Heart left ventricle (tissue), 16 donors: ENCODE measurements around the gene KCNH8. TPM values are rescaled to one million over a fixed set of nuclear protein-coding genes. Genes with fewer than 3 reads are reported as not detected.

ENCODE experiments used
- ATAC-seq, 4 donors: fragments of 200-7000 bp; cut with Tn5 transposase; one replicate each; pipeline ENCODE4 v1.9.1; 2020 to 2022; ENCODE audit warnings: moderate library complexity in 4 of 4, mild to moderate bottlenecking in 3 of 4, moderate number of reproducible peaks in 1 of 4
- DNase-seq, 5 donors: peaks; one replicate each; pipeline ENCODE4 v3.0.0-alpha.2; 2020
- H3K27ac ChIP-seq, 12 donors: fragments of 200-600 bp; sonication (generic) in 4 of 12; one replicate each; pipeline versions ENCODE4 v1.5.0 to v1.8.0; 2016 to 2022; ENCODE audit warnings: mild to moderate bottlenecking in 2 of 12
- H3K27me3 ChIP-seq, 9 donors: fragments of 200-600 bp; sonication (generic) in 2 of 9; one replicate each; pipeline versions ENCODE4 v1.5.1 to v1.8.0; 2016 to 2022; ENCODE audit warnings: mild to moderate bottlenecking in 3 of 9
- H3K36me3 ChIP-seq, 9 donors: fragments of 200-600 bp; sonication (generic) in 2 of 9; one replicate each; pipeline versions ENCODE4 v1.5.0 to v1.8.0; 2018 to 2022; ENCODE audit warnings: mild to moderate bottlenecking in 2 of 9
- H3K4me1 ChIP-seq, 12 donors: fragments of 200-600 bp; sonication (generic) in 4 of 12; one replicate each; pipeline versions ENCODE4 v1.5.0 to v1.8.0; 2016 to 2022; ENCODE audit warnings: mild to moderate bottlenecking in 3 of 12
- H3K4me3 ChIP-seq, 12 donors: fragments of 200-600 bp; sonication (generic) in 4 of 12; one replicate each; pipeline versions ENCODE4 v1.5.0 to v1.8.0; 2017 to 2022; ENCODE audit warnings: mild to moderate bottlenecking in 9 of 12, moderate library complexity in 4 of 12
- H3K9me3 ChIP-seq, 12 donors: fragments of 200-600 bp; sonication (generic) in 4 of 12; one replicate each; pipeline versions ENCODE4 v1.5.0 to v1.8.0; 2016 to 2022; ENCODE audit warnings: mild to moderate bottlenecking in 1 of 12
- POLR2A ChIP-seq, 2 donors: fragments of 450-650 bp; IDR thresholded peaks; one replicate each; pipeline ENCODE4 v1.6.1; 2017; ENCODE audit warnings: antibody characterized with exemption in 2 of 2, mild to moderate bottlenecking in 2 of 2, moderate library complexity in 2 of 2
- WGBS, 4 donors: extraction: QIAGEN DNeasy Blood & Tissue Kit in 2 of 4; methylation state at CpG; one replicate each; pipeline versions ENCODE4 v1.1.5 to v1.1.7; 2013 to 2018; 5-methylcytosine and 5-hydroxymethylcytosine counted together
- intact Hi-C, 10 donors: fragments of 100-400 bp; cut with DNase I; formaldehyde crosslinking; loops; one replicate each; pipeline versions ENCODE4 v1.11.1 to v1.14.2; 2022
- microRNA-seq, 4 donors: library from miRNA; unstranded; fragments of <30 nt; microRNA quantifications; one replicate each; pipeline versions ENCODE4 to v1.2.0, GENCODE V29; 2017 to 2020
- polyA plus RNA-seq, 2 donors: library from polyadenylated mRNA; stranded (reverse); fragments of 200-250 nt; gene quantifications; one replicate each; pipeline ENCODE4 v1.2.3, GENCODE V29; 2013
- total RNA-seq, 9 donors: library from RNA; depleted of rRNA in 2 of 9; stranded (reverse); fragments of >200 nt in 2 of 9; fragmentation: NEBNext Ultra II Directional in 3 of 9; extraction: Animal tissue kit (Norgen Biotek cat#: 25700) in 3 of 9; gene quantifications; one replicate each; pipeline versions ENCODE4 v1.1.0 to v1.2.4, GENCODE V29; 2016 to 2023
- TF ChIP-seq, protein P1 (sequence below), 12 donors: fragments of 200-600 bp; sonication (generic) in 4 of 12; IDR thresholded peaks; one replicate each; pipeline versions ENCODE4 v1.5.0 to v1.8.0; 2018 to 2022; ENCODE audit warnings: antibody characterized with exemption in 12 of 12, mild to moderate bottlenecking in 5 of 12
- donor health status: ischemic (EF 13 %, LVEDD 7.1; RV severe dilation, severe dysfunction).
- donor health status: healthy with polysubstance abuse.
- donor health status: DM: no; HTN: yes; CAD: no.
- donor health status: DM: no; HTN: no; CAD: no.
- donor health status: ischemic (EF 25% LVEDD 6.9; RV normal size, moderate dysfunction).
- donor health status: ischemic (EF 25% LVEDD 5.7; RV mildly dilated, moderate dysfunction).
- donor health status: healthy.
- donor health status: DM: yes; HTN: yes; CAD: no.
- donor health status: ischemic (EF 35%, LVEDD 5.7; RV mildly dilated, moderate dysfunction).
- donor health status: nonischemic (EF 11% LVEDD 7.7; RV severe dilation, severe dysfunction).
- donor health status: DM: yes; HTN: yes; CAD: no.
- donor health status: PGD.
- donor health status: ischemic (EF 29% LVEDD 5.4; RV normal size, mild dysfunction).
- donor health status: nonischemic (EF 23%, LVEDD 6.1; RV moderate dilation, normal function).

The KCNH8 gene
- total and polyA plus RNA-seq, 11 donors: 0.04 to 0.20 (median 0.07) TPM; not detected in 7

DNA sequence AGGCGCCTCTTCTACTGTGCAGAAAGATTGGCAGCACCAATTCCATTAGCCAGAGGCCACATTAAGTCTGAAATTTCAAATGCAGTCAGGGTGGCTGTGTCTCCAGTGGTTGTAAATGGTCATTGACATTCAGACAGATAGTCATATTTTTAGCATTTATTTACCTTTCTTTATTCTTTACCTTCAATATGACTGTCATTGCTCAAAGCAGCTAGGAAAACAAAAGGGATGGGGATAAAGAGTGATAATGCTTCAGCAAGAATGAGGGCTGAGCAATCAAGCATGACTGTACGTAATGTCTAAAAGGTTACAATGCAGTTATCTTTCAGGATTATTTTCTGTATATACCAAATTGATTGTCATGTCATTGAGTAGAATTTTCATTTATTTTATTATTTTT is 425.3 kb downstream of the KCNH8 start:
- H3K36me3 ChIP-seq: no peaks in the 10 kb centered on the region
- H3K27me3 ChIP-seq: no peaks in the 10 kb centered on the region
- DNase-seq (no peak), ATAC-seq (no peak)
- no peaks in the 10 kb centered on the region for H3K4me1 ChIP-seq
- no peak overlapping the region for H3K4me3 ChIP-seq
- H3K27ac ChIP-seq: no peak overlapping the region
- intact Hi-C loops: no loop called here
- 77 to 87% (median 83%) methylated on average over 2 of the region's 2 CpGs for WGBS, 4 donors
- H3K9me3 ChIP-seq: no peaks in the 10 kb centered on the region
- no peak for TF ChIP-seq POLR2A (IDR thresholded peaks at IDR 0.05)
- TF ChIP-seq, protein P1, sequence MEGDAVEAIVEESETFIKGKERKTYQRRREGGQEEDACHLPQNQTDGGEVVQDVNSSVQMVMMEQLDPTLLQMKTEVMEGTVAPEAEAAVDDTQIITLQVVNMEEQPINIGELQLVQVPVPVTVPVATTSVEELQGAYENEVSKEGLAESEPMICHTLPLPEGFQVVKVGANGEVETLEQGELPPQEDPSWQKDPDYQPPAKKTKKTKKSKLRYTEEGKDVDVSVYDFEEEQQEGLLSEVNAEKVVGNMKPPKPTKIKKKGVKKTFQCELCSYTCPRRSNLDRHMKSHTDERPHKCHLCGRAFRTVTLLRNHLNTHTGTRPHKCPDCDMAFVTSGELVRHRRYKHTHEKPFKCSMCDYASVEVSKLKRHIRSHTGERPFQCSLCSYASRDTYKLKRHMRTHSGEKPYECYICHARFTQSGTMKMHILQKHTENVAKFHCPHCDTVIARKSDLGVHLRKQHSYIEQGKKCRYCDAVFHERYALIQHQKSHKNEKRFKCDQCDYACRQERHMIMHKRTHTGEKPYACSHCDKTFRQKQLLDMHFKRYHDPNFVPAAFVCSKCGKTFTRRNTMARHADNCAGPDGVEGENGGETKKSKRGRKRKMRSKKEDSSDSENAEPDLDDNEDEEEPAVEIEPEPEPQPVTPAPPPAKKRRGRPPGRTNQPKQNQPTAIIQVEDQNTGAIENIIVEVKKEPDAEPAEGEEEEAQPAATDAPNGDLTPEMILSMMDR (IDR thresholded peaks at IDR 0.05): no peak

DNA sequence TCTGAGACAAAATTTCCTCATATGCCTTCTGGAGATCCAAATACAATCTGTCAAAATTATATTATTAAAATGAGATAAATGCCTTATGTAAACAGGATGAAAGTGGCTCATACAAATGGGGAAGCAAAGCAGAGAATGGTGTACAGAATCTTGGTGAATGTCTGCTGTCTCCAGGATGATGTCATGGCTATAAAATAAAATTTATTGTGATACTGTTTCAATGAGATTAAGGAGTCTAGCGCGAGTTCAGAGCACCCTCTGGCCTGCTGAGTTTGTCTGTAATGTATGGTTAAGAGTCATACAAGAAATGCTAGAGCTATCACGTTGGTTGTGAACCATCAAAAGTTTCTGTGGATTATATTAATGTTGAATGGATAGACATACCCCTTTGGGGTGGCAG is 426.0 kb downstream of the KCNH8 start:
- Histone ChIP-seq H3K9me3 (no peaks in the 10 kb centered on the region), H3K27me3 (no peaks in the 10 kb centered on the region), H3K36me3 (no peaks in the 10 kb centered on the region), H3K4me3 (no peak overlapping the region), H3K27ac (no peak overlapping the region), H3K4me1 (no peaks in the 10 kb centered on the region)
- intact Hi-C loops: no loop called here
- WGBS, 4 donors: 63 to 70% (median 68%) methylated on average over 3 of the region's 3 CpGs
- DNase-seq: no peak
- TF ChIP-seq, protein P1 (IDR thresholded peaks at IDR 0.05): no peak
- ATAC-seq: no peak

DNA sequence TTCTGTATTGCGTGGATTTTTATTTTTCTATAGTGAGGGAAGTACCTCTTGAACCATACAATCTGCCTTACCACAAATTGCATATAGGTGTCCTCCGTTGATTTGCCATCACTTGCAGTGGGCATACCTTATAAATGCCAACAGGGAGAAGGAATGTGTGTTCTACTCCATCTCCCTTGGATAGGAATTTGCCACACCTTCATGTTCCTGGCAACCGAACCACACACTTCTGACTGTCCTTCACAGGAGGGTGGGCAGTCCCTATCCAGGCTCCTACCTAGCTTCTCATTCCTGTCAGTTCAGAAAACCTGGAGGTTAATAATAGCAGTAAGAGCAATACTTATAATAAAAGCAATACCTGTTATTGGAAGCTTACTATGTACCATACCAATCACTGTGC is 428.0 kb downstream of the KCNH8 start:
- Histone ChIP-seq H3K36me3 (no peaks in the 10 kb centered on the region), H3K27ac (no peak overlapping the region), H3K4me1 (no peaks in the 10 kb centered on the region), H3K27me3 (no peaks in the 10 kb centered on the region), H3K9me3 (no peaks in the 10 kb centered on the region), H3K4me3 (no peak overlapping the region)
- WGBS, 4 donors: 81 to 90% (median 87%) methylated on average over 3 of the region's 3 CpGs
- no peak for ATAC-seq
- TF ChIP-seq POLR2A (IDR thresholded peaks at IDR 0.05): no peak
- TF ChIP-seq, protein P1 (IDR thresholded peaks at IDR 0.05): no peak
- intact Hi-C loops: no loop called here
- DNase-seq: no peak

Small RNA genes lying within 50 kb of the gene (microRNA-seq; reads per million reads assigned to microRNA genes)
- gene MIR4791: 0 to 0.06 (median 0) reads per million in 4 donors
